ENCODE results near the gene CRHR2. TPM values are rescaled to one million over a fixed set of nuclear protein-coding genes. Genes with fewer than 3 reads are reported as not detected.

CRHR2 gene
- total and polyA plus RNA-seq, 2 of the 4 experiments (the other 2 are of a cell fraction) = not detected

DNA sequence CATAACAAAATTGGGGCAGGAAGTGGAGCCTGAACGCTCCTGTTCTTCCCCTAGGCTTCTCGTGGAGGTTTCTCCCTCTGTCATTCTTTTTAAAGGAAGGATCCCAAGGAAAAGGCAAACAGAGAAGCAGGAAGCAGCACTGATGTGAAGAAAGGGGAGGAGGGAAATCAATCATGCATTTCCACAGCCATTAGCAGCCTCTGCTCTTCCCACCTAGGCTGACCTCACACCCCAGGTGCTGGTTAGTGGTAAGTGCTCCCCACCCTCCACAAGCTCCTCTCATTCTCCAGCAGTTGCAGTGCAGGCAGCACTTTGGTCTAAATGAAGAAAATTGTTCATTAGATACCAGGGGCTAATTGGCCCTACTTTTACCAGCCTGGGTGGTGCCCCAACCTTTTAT, 2.6 kb downstream of the CRHR2 start:
- Histone ChIP-seq H3K14ac (replicated peaks; ENCODE audit: low read depth, low read length) (no peak overlapping the region), H3K4me2 (ENCODE audit: low read depth, low read length) (no peak overlapping the region), H3K4me3 (ENCODE audit: insufficient read depth, low read depth, low read length) (no peak overlapping the region), H4K5ac (ENCODE audit: low read depth, low read length) (no peak overlapping the region), H3K56ac (ENCODE audit: extremely low read depth, insufficient read depth, low read length) (no peak overlapping the region), H4K91ac (ENCODE audit: insufficient read depth, low read depth, low read length) (no peak overlapping the region), H2BK5ac (ENCODE audit: low read depth, low read length, poor library complexity, severe bottlenecking) (no peak overlapping the region), H3K79me1 (ENCODE audit: low read depth in 1 of 2, low read length in 2 of 2) (no peaks in the 10 kb centered on the region), H3K9ac (ENCODE audit: low read depth, low read length) (no peak overlapping the region), H3K9me1 (ENCODE audit: insufficient read depth, low read length) (no peaks in the 10 kb centered on the region; the same call in 1 of the 2 replicates), H3K9me3 (ENCODE audit: control insufficient read depth, insufficient read depth, low read length) (no peaks in the 10 kb centered on the region), H2BK15ac (ENCODE audit: low read depth, low read length) (no peak overlapping the region), H3K18ac (ENCODE audit: low read depth, low read length) (no peak overlapping the region), H3K27me3 (ENCODE audit: control insufficient read depth, insufficient read depth, low read length) (peaks cover 89% of the 10 kb centered on the region), H3K27ac (ENCODE audit: insufficient read depth, low read length) (no peak overlapping the region), H2BK120ac (ENCODE audit: low read depth, low read length) (no peak overlapping the region), H2AFZ (replicated peaks; ENCODE audit: low read length, poor library complexity) (no peak overlapping the region), H2AK9ac (replicated peaks; ENCODE audit: low read depth, low read length, poor library complexity) (no peak overlapping the region), H4K20me1 (ENCODE audit: insufficient read depth, low read length) (no peaks in the 10 kb centered on the region), H3K4ac (ENCODE audit: low read depth, low read length) (no peak overlapping the region), H4K8ac (ENCODE audit: low read depth in 2 of 2, low read length in 2 of 2) (no peak overlapping the region), H2BK20ac (ENCODE audit: low read depth, low read length) (no peak overlapping the region), H2AK5ac (ENCODE audit: low read depth, low read length) (no peak overlapping the region), H3K36me3 (ENCODE audit: control insufficient read depth, insufficient read depth, low read length) (no peaks in the 10 kb centered on the region), H3K4me1 (ENCODE audit: control insufficient read depth, insufficient read depth, low read length) (no peaks in the 10 kb centered on the region), H3K23ac (ENCODE audit: low read depth, low read length) (no peak overlapping the region)
- no peak for DNase-seq
- TF ChIP-seq, protein P1, sequence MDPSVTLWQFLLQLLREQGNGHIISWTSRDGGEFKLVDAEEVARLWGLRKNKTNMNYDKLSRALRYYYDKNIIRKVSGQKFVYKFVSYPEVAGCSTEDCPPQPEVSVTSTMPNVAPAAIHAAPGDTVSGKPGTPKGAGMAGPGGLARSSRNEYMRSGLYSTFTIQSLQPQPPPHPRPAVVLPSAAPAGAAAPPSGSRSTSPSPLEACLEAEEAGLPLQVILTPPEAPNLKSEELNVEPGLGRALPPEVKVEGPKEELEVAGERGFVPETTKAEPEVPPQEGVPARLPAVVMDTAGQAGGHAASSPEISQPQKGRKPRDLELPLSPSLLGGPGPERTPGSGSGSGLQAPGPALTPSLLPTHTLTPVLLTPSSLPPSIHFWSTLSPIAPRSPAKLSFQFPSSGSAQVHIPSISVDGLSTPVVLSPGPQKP (IDR thresholded peaks at IDR 0.05; ENCODE audit: borderline replicate concordance, low read depth, low read length) = no peak
- TF ChIP-seq BHLHE40 (IDR thresholded peaks at IDR 0.05; ENCODE audit: low read depth, low read length) (no peak), RAD21 (IDR thresholded peaks at IDR 0.05; ENCODE audit: low read length) (no peak), MXI1 (IDR thresholded peaks at IDR 0.05; ENCODE audit: borderline replicate concordance, low read depth, low read length) (no peak), MAZ (IDR thresholded peaks at IDR 0.05; ENCODE audit: borderline replicate concordance, low read depth, low read length) (no peak), CHD1 (IDR thresholded peaks at IDR 0.05; ENCODE audit: low read depth, low read length) (no peak), FOS (IDR thresholded peaks at IDR 0.05; ENCODE audit: low read depth, low read length) (no peak), NFE2L2 (IDR thresholded peaks at IDR 0.05; ENCODE audit: low read depth, low read length) (no peak), MAFK (IDR thresholded peaks at IDR 0.05; ENCODE audit: low read depth, low read length) (no peak), POLR2A (IDR thresholded peaks at IDR 0.05; ENCODE audit: low read depth, low read length) (no peak), CEBPB (IDR thresholded peaks at IDR 0.05; ENCODE audit: low read depth, low read length) (no peak), RFX5 (IDR thresholded peaks at IDR 0.05; ENCODE audit: low read depth, low read length) (no peak), RCOR1 (IDR thresholded peaks at IDR 0.05; ENCODE audit: insufficient replicate concordance, low read length) (no peak), SMC3 (IDR thresholded peaks at IDR 0.05; ENCODE audit: low read depth, low read length) (no peak)
- TF ChIP-seq, protein P2, sequence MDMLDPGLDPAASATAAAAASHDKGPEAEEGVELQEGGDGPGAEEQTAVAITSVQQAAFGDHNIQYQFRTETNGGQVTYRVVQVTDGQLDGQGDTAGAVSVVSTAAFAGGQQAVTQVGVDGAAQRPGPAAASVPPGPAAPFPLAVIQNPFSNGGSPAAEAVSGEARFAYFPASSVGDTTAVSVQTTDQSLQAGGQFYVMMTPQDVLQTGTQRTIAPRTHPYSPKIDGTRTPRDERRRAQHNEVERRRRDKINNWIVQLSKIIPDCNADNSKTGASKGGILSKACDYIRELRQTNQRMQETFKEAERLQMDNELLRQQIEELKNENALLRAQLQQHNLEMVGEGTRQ (IDR thresholded peaks at IDR 0.05; ENCODE audit: low read depth, low read length) = no peak
- TF ChIP-seq, protein P3, sequence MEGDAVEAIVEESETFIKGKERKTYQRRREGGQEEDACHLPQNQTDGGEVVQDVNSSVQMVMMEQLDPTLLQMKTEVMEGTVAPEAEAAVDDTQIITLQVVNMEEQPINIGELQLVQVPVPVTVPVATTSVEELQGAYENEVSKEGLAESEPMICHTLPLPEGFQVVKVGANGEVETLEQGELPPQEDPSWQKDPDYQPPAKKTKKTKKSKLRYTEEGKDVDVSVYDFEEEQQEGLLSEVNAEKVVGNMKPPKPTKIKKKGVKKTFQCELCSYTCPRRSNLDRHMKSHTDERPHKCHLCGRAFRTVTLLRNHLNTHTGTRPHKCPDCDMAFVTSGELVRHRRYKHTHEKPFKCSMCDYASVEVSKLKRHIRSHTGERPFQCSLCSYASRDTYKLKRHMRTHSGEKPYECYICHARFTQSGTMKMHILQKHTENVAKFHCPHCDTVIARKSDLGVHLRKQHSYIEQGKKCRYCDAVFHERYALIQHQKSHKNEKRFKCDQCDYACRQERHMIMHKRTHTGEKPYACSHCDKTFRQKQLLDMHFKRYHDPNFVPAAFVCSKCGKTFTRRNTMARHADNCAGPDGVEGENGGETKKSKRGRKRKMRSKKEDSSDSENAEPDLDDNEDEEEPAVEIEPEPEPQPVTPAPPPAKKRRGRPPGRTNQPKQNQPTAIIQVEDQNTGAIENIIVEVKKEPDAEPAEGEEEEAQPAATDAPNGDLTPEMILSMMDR (conservative IDR thresholded peaks at IDR 0.05; ENCODE audit: low read depth, low read length) = no peak
- in situ Hi-C loops (cut with MboI; ENCODE audit: low sequenced_read_pairs) (no loop called here), intact Hi-C loops (cut with micrococcal nuclease) (no loop called here), dilution Hi-C loops (cut with HindIII; ENCODE audit: low sequenced_read_pairs, unreplicated experiment) (no loop called here)
- no peak for ATAC-seq (ENCODE audit: low read depth)
- POLR2A ChIA-PET (ENCODE audit: unreplicated experiment) = no interaction called here
- CTCF ChIA-PET = no interaction called here
- no TSS peak for BruUV-seq (replicated peaks)
- WGBS, 2 experiments (ENCODE audit: extremely low coverage in 2 of 2, insufficient read length in 1 of 2) = no CpG with 5 or more reads among the region's 2 CpGs
